Activated naive CD8-positive, alpha-beta T cell treated with anti-CD3 and anti-CD28 coated beads, Interleukin-2, amount 50 U/mL, for 24 hours (primary cell): ENCODE measurements around the gene PARL.

ENCODE experiments used
- ATAC-seq: fragments of 150-1000 bp; cut with Tn5 transposase; one replicate; pipeline ENCODE4 v1.10.0; 2021
- DNase-seq: peaks from one replicate; pipeline ENCODE4 v3.0.0; 2021
- H3K27ac Mint-ChIP-seq: one replicate; pipeline ENCODE4 v1.8.0; 2021; ENCODE audit warnings: mild to moderate bottlenecking, mixed read lengths
- H3K27me3 Mint-ChIP-seq: one replicate; pipeline ENCODE4 v1.8.0; 2021; ENCODE audit warnings: mixed read lengths
- H3K36me3 Mint-ChIP-seq: one replicate; pipeline ENCODE4 v1.8.0; 2021; ENCODE audit warnings: low read depth, mixed read lengths
- H3K4me1 Mint-ChIP-seq: one replicate; pipeline ENCODE4 v1.8.0; 2021; ENCODE audit warnings: mixed read lengths
- H3K4me3 Mint-ChIP-seq: one replicate; pipeline ENCODE4 v1.8.0; 2021; ENCODE audit warnings: mild to moderate bottlenecking, moderate library complexity, mixed read lengths
- H3K9me3 Mint-ChIP-seq: one replicate; pipeline ENCODE4 v1.8.0; 2021; ENCODE audit warnings: mixed read lengths

Gene PARL

DNA sequence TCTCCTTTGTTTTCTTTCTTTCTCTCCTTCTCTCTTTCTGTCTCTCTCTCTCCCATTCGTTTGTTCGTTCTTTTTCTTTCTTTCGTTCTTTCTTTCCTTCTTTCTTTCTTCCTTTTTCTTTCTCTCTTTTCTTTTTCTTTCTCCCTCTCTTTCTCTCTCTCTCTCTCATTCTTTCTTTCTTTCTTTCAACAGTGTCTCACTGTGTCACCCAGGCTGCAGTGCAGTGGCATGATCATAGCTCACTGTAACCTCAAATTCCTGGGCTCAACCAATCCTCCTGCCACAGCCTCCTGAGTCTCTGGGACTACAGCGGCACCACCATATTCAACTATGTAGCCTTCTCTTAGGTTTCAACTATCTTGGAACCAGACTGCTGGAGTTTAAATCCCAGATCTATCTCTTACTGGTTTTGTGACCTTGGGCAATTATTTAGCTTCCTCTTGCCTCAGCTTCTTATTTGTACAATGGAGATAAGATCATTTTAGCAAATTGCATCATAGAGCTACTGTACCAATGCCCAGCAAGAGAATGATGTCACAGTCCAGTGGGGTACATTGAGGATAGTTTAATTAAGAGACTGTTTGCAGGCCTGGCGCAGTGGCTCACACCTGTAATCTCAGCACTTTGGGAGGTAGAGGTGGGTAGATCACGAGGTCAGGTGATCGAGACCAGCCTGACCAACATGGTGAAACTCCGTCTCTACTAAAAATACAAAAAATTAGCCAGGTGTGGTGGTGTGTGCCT lies 27.3 kb upstream of the PARL start:
- Mint-ChIP-seq H3K4me3 (no peak overlapping the region), H3K36me3 (no peaks in the 10 kb centered on the region), H3K9me3 (no peaks in the 10 kb centered on the region), H3K4me1 (no peaks in the 10 kb centered on the region), H3K27ac (no peak overlapping the region), H3K27me3 (no peaks in the 10 kb centered on the region)
- no peak for DNase-seq
- no peak for ATAC-seq

GRCh38 chr3:183911087-183911486 lies 26.4 kb upstream of the PARL start:
- DNase-seq (no peak), ATAC-seq (no peak)
- Mint-ChIP-seq H3K27me3 (no peaks in the 10 kb centered on the region), H3K9me3 (no peaks in the 10 kb centered on the region), H3K27ac (no peak overlapping the region), H3K36me3 (no peaks in the 10 kb centered on the region), H3K4me3 (no peak overlapping the region), H3K4me1 (no peaks in the 10 kb centered on the region)

DNA sequence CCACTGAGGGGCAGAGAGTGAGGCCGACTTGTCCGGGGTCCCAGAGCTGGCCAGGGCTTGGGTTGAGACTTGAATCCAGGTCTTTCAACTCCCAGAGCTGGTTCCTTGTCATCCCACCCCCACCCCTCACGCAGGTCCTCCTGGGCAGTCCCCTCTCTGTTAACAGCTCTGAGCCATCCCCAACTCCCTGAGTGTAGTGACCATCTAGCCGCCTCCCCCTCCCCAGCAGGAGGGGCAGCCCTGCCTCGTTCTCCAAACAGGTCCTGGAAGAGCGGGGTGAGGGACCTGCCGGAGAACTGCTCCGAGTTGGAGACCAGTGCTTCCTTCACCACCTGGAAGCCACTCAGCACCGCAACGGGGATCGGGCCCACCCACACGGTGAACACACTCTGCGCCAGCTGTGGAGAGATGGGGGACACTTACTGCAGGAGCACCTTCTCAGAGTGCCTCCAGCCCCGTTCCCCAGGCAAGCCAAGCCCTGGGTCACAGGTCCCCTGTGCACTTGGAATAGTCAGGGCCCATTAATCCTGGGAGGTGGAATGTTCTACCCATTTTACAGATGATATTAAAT lies 24.4 kb upstream of the PARL start:
- Mint-ChIP-seq H3K36me3 (no peaks in the 10 kb centered on the region), H3K27ac (no peak overlapping the region), H3K4me3 (no peak overlapping the region), H3K9me3 (no peaks in the 10 kb centered on the region), H3K27me3 (no peaks in the 10 kb centered on the region), H3K4me1 (no peaks in the 10 kb centered on the region)
- ATAC-seq = no peak
- no peak for DNase-seq

DNA sequence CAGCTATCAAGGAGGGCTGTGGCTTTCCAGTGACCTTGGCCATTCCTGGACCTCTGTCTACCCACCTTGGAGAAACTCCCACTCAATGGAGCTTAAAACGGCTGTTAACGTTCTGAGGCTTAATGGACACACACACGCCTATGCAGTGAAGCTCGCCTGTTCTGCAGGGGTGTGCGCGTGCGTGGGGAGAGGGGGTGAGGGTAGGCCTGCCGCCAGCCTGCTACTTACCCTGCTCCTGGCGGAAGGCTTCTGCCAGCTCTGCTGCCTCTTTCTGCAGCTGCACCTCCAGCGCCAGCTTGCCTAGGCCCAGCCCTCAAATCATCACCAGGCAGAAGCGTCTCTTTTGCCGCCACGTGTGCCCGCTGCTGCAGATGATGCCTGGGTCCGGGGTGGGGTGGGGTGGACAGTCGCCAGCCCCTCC lies 23.2 kb upstream of the PARL start:
- Mint-ChIP-seq H3K9me3 (no peaks in the 10 kb centered on the region), H3K36me3 (no peaks in the 10 kb centered on the region), H3K27me3 (no peaks in the 10 kb centered on the region), H3K4me1 (no peaks in the 10 kb centered on the region), H3K4me3 (no peak overlapping the region), H3K27ac (no peak overlapping the region)
- DNase-seq (no peak), ATAC-seq (no peak)

DNA sequence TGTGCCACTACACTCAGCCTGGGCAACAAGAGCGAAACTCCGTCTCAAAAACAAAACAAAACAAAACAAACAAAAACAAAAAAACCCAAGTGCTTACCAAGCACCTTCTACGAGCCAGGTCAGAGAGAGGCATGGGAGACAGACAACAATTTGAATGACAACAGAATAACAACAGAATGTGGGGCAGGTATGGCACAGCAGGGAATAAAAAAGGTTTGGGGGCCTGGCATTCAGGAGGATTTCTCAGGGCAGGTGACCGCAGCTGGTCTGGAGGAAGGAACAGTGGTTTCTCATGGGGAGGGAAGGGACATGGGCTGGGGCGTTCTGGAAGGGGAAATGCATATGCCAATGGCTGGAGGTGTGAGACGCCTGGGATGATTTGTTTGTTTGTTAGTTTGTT lies 22.5 kb upstream of the PARL start:
- no peak for DNase-seq
- Mint-ChIP-seq H3K36me3 (no peaks in the 10 kb centered on the region), H3K4me1 (no peaks in the 10 kb centered on the region), H3K27ac (no peak overlapping the region), H3K4me3 (no peak overlapping the region), H3K9me3 (no peaks in the 10 kb centered on the region), H3K27me3 (no peaks in the 10 kb centered on the region)
- ATAC-seq = no peak

GRCh38 chr3:183906234-183906921 lies 21.7 kb upstream of the PARL start:
- ATAC-seq (no peak), DNase-seq (no peak)
- Mint-ChIP-seq H3K4me1 (no peaks in the 10 kb centered on the region), H3K9me3 (no peaks in the 10 kb centered on the region), H3K27me3 (peaks cover 2% of the 10 kb centered on the region), H3K27ac (no peak overlapping the region), H3K36me3 (no peaks in the 10 kb centered on the region), H3K4me3 (no peak overlapping the region)

DNA sequence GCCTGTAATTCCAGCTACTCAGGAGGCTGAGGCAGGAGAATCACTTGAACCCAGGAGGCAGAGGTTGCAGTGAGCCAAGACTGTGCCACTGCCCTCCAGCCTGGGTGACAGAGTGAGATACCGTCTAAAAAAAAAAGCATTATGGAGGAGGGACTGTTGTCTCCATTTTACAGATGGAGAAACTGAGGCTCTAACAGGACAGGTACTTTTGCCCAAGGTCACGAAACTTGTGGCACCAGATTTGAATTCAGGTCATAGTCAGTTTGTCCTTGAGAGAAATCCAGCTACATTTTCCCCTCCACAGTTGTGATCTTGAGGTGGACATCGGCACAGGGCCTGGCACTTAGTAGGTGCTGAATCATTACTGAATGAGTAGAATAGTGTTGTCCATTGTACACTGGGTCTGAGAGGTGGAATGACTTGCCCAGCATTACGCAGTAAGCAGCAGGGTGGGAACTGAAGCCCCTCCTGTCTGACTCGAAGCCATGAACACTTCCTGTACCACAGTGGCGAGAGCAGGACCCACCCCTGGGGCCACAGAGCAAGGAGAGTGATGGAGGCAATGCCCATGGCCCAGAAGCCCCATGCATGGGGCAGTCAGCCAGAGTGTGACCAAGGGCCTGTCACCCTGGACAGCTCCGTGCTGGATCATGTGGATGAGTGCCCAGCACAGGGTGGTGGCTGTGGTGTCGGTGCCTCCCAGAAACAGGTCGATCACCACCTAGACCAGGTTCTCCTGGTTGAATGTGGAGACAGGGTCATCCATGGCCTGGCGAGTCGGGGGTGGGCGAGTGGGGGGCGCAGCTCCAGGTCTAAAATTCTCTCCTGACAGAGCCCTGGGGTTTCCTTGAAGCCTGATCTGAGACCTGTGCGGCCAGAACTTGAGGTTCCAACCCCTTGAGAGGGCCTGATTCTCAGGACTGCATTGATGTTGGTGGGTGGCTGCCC lies 20.4 kb upstream of the PARL start:
- DNase-seq (no peak), ATAC-seq (no peak)
- H3K27ac Mint-ChIP-seq = no peak overlapping the region
- H3K36me3 Mint-ChIP-seq = peaks cover 2% of the 10 kb centered on the region
- H3K27me3 Mint-ChIP-seq = peaks cover 2% of the 10 kb centered on the region
- no peak overlapping the region for H3K4me3 Mint-ChIP-seq
- no peaks in the 10 kb centered on the region for H3K4me1 Mint-ChIP-seq
- H3K9me3 Mint-ChIP-seq = no peaks in the 10 kb centered on the region

DNA sequence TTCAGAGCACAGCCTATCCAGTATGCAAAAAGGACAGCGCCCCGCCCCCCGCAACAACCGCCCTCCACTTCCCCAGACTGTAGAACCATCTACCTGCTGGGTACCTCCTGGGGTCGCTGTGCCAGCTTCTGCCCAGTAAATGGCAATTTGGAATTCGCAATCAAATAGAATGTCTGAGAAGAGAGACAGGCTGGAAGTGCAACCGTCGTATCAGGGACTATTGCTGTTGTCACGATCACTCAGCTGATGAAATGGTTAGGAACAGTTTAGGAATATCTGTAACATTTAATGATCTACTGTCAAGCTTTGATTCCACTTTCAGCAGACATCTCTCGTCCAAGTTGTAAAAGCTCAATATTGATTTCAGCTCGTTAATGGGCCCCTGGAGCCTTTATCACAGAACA lies 13.3 kb upstream of the PARL start:
- Mint-ChIP-seq H3K9me3 (no peaks in the 10 kb centered on the region), H3K27ac (no peak overlapping the region), H3K4me1 (peaks cover 4% of the 10 kb centered on the region), H3K27me3 (peaks cover 8% of the 10 kb centered on the region), H3K36me3 (peaks cover 2% of the 10 kb centered on the region), H3K4me3 (no peak overlapping the region)
- DNase-seq (no peak), ATAC-seq (peak; percentile 13)

DNA sequence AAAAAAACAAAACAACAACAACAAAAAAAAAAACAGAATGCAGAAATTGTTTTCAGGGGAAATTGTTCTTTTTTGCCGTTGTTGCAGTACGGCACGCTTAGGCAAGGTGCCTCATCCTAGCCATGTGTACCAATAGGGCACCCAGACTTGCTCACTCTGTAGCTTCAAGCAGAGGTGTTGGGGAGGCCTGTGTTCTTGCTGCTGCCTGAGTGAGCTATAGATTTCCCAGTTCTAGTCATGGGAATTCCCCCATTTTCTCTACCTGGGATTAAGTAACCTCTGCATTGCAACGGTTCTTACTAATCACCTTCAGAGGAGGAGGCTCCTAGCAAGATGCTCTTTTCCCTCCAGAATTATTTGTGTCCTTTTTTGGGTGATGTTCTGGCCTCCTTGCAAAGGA lies 12.9 kb upstream of the PARL start:
- peaks cover 4% of the 10 kb centered on the region for H3K4me1 Mint-ChIP-seq
- H3K36me3 Mint-ChIP-seq = peaks cover 2% of the 10 kb centered on the region
- H3K27ac Mint-ChIP-seq = no peak overlapping the region
- ATAC-seq (peak; percentile 72), DNase-seq (no peak)
- no peaks in the 10 kb centered on the region for H3K9me3 Mint-ChIP-seq
- no peak overlapping the region for H3K4me3 Mint-ChIP-seq
- peaks cover 11% of the 10 kb centered on the region for H3K27me3 Mint-ChIP-seq

DNA sequence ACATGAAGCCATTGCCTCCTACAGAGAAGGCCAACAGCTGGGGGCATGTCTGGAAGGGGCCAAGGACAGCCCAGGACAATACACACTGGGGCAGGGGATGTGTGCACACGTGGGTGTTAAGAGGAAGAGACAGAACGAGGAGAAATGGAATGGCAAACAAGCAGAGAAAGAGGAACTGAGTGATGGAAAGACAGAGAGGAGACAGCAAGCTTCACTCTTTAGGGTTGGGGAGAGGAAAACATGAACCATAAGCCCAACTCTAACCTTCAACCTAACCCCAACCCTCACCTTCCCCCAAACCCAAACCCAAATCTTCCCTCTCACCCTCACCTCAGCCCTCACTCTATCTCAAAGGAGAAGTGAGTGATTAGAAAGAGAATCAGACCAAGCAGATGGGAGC lies 11.9 kb upstream of the PARL start:
- Mint-ChIP-seq H3K27ac (no peak overlapping the region), H3K4me1 (peaks cover 4% of the 10 kb centered on the region), H3K9me3 (no peaks in the 10 kb centered on the region), H3K4me3 (no peak overlapping the region), H3K36me3 (peaks cover 2% of the 10 kb centered on the region), H3K27me3 (peaks cover 9% of the 10 kb centered on the region)
- no peak for DNase-seq
- no peak for ATAC-seq

GRCh38 chr3:183896184-183896583 lies 11.5 kb upstream of the PARL start:
- Mint-ChIP-seq H3K27me3 (peaks cover 9% of the 10 kb centered on the region), H3K9me3 (no peaks in the 10 kb centered on the region)

DNA sequence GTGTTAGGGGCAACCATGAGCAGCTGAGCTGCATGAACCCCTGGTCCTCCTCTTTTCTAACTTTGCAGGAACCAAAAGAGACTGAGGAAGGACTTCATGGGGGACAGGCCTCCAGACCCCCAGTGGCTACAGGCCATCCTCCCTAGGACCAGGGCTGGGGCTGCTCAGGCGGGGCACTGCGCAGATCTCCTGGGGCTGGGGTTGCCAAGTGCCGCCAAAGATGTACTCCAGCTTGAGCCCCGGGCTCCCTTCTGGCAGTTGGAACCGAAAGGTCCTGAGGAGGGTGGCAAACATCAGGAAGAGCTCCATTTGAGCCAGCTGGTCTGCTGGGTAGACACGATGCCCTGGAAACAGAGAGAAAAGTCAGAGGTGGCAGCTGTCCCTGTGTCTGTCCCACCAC lies 11.1 kb upstream of the PARL start:
- H3K36me3 Mint-ChIP-seq = peaks cover 2% of the 10 kb centered on the region
- no peak overlapping the region for H3K4me3 Mint-ChIP-seq
- H3K9me3 Mint-ChIP-seq = no peaks in the 10 kb centered on the region
- no peak for ATAC-seq
- H3K27me3 Mint-ChIP-seq = peaks cover 9% of the 10 kb centered on the region
- no peak overlapping the region for H3K27ac Mint-ChIP-seq
- peaks cover 4% of the 10 kb centered on the region for H3K4me1 Mint-ChIP-seq
- DNase-seq = no peak

More at GRCh38 chr3:183896184-183896583, 11.5 kb upstream of the PARL start:
- Mint-ChIP-seq H3K27ac (no peak overlapping the region), H3K4me3 (no peak overlapping the region), H3K36me3 (peaks cover 2% of the 10 kb centered on the region), H3K4me1 (peaks cover 4% of the 10 kb centered on the region)
- DNase-seq = no peak
- ATAC-seq = no peak

- Mint-ChIP-seq H3K4me3 (no peak overlapping the region), H3K27me3 (peaks cover 9% of the 10 kb centered on the region), H3K4me1 (peaks cover 4% of the 10 kb centered on the region), H3K27ac (no peak overlapping the region), H3K36me3 (peaks cover under 1% of the 10 kb centered on the region), H3K9me3 (no peaks in the 10 kb centered on the region)
- DNase-seq = no peak
- ATAC-seq = peak; percentile 40
Measured at GRCh38 chr3:183895296-183895695, 10.6 kb upstream of the PARL start.

- H3K36me3 Mint-ChIP-seq = no peaks in the 10 kb centered on the region
- H3K4me1 Mint-ChIP-seq = peaks cover 4% of the 10 kb centered on the region
- H3K27ac Mint-ChIP-seq = no peak overlapping the region
- DNase-seq (no peak), ATAC-seq (no peak)
- no peaks in the 10 kb centered on the region for H3K9me3 Mint-ChIP-seq
- H3K4me3 Mint-ChIP-seq = no peak overlapping the region
- H3K27me3 Mint-ChIP-seq = peaks cover 9% of the 10 kb centered on the region
Measured at GRCh38 chr3:183892610-183893214, 8.0 kb upstream of the PARL start.
